Measurements from ENCODE around the gene ALDH3B1.
"Not testable (repeated sequence)": the region's sequence is repeated elsewhere in the genome, so short reads cannot be mapped to it uniquely, and the experiment has no call there.

The ALDH3B1 gene, protein sequence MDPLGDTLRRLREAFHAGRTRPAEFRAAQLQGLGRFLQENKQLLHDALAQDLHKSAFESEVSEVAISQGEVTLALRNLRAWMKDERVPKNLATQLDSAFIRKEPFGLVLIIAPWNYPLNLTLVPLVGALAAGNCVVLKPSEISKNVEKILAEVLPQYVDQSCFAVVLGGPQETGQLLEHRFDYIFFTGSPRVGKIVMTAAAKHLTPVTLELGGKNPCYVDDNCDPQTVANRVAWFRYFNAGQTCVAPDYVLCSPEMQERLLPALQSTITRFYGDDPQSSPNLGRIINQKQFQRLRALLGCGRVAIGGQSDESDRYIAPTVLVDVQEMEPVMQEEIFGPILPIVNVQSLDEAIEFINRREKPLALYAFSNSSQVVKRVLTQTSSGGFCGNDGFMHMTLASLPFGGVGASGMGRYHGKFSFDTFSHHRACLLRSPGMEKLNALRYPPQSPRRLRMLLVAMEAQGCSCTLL

DNA sequence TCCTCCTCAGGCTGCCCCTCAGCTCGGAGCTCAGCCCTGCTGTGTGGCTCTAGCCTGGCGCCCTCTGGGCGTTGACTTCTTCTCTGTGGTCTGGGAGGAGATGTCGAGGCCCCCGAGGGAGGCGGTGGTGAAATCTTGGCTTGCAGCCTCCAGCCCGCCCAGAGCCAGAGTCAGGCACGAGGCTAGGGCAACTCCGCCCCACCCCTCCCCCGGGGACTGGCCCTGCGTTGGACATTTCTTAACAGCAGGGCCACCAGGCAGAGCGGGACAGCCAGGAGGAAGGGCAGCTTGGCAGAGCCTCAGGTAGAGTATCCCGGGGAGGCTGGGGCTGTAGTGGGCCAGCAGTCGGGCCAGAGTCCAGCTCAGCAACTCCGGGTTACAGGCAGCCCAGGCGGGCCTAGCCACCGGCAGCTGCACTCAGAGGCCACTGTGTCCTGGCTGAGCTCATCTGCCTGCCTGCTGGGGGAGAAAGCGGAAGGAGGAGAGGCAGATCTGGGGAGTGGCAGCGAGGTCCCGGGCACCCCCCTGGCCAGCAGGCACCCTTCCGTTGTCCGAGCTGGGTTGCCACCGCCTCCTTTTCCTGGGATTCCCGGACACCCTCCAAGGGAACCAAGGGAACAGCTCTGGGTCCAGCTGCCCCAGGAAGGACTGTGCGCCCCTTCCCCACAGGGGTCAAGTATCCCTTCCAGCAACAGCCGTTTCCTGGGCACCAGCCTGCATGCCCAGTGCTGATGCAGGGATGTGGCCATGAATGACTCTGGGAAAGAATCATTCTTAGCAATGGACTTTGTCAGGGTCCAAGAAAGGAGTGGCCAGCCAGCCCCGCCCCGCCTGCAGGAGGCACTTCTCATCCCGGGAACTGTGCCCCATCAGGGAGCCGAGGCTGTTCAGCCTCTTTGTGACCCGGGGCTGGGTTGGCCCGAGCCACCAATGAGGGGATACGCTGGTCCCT, at the start of gene ALDH3B1:
ALDH3B1 (plus strand) TSS at position 238 of the 952 bp plus-strand sequence. CDS start 4,971 bp downstream, outside the sequence.
- DNase-seq = peak in 52 of 56 donors; percentile 31 to 93 (median 77)

DNA sequence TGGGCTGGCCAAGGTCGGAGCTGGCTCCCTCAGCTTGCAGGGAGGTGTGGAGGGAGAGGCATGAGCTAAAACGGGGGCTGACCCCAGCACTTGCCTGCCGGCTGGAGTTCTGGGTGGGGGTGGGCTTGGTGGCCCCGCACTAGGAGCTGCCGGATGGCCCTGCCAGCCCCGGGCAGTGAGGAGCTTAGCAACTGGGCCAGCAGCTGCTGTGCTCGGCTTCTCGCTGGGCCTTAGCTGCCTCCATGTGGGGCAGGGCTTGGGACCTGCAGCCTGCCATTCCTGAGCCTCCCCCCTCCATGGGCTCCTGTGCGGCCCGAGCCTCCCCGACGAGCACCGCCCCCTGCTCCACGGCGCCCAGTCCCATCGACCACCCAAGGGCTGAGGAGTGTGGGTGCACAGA, 46.9 kb upstream of the ALDH3B1 start:
- not testable (repeated sequence) for DNase-seq

DNA sequence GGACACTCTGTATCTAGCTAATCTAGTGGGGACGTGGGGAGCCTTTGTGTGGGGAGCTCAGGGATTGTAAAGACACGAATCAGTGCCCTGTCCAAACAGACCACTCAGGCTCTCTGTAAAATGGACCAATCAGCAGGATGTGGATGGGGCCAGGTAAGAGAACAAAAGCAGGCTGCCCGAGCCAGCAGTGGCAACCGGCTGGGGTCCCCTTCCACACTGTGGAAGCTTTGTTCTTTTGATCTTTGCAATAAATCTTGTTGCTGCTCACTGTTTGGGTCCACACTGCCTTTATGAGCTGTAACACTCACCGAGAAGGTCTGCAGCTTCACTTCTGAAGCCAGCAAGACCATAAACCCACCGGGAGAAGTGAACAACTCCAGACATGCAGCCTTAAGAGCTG, 46.2 kb upstream of the ALDH3B1 start:
- DNase-seq = not testable (repeated sequence)

DNA sequence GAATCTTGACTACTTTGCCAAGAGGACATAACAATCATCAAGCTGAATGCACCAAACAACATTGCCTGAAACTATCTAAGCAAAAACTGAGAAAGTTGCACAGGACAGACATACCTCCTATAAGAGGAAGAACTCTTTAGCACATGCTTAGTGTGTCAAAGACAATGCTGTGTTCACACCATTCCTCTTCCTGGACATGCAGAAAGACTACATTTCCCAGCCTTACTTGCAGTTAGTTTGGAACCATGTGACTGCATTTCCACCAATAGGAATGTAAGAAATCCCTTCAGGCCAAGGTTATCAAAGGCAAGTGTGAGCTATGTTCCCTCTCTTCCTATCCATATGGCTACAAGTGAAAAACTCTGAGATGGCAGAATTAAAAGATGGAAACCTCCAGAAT, 45.4 kb upstream of the ALDH3B1 start:
- not testable (repeated sequence) for DNase-seq

DNA sequence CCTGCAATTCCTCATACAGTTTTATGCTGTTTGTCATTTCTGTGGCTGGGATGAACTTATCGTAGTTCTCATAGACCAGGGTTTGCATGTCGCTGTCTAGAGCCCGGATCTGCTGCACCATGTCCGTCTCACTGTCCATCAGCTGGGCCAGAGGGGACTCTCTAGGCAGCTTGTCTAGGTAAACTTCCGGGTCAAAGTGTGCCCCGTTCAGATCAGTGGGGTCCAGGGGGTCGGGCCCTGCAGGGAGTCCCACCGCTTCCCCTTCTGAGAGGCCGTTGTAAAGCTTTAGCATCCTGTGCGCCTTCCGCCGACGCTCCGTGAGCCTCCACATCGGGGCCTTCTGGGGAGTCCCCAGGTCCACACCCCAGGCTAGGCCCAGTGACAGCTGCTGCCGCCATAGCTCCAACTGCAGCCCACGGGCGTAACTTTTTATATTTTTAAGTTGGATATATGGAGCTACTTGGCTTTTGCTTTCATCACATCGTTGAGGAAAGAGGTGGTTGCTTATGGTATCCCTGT, 44.2 kb upstream of the ALDH3B1 start:
- not testable (repeated sequence) for DNase-seq

DNA sequence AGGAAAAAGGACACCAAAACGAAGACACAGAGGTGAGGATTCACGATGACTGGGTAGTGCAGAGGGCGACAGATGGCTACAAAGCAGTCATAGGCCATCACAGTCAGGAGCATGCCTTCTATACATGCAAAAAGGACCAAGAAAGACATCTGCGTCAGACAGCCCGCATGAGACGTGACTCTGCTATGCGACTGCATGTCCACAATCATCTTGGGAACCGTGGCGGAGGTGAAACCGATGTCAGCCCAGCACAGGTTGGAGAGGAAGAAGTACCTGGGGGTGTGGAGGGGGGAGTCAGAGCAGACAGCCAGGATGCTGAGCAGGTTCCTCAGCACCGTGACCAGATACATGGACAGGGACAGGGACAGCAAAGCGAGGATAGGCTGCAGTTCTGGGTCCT, 35.4 kb upstream of the ALDH3B1 start:
- DNase-seq = not testable (repeated sequence)

DNA sequence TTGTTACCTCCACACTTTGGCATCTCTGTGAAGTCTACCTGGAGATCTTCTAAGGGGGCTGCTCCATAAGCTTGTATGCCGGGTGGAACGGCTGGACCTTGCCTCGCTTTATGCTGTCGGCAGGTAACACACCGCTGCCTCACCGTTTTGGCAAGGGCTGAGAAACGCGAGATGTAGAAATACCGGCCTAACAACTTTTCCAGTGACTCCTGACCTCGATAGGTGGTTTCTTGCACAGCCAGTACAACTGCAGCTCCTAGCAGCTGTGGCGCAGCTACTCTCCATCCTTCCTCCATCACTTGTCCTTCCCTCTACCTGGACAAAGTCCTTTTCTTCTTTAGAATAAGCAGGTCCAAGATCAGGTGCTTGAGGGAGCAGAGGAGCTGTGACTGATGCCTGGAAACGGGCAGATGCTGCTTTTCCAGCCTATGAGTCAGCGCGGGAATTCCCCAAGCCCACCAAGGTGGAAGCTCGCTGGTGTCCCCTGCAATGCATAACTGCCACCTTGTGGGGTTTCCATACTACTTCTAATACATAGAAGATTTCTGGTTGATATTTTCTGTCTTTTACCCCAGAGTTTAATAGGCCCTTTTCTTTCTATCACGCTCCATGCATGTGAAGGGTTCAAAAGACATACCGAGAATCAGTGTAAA, 31.2 kb upstream of the ALDH3B1 start:
- DNase-seq = not testable (repeated sequence)

DNA sequence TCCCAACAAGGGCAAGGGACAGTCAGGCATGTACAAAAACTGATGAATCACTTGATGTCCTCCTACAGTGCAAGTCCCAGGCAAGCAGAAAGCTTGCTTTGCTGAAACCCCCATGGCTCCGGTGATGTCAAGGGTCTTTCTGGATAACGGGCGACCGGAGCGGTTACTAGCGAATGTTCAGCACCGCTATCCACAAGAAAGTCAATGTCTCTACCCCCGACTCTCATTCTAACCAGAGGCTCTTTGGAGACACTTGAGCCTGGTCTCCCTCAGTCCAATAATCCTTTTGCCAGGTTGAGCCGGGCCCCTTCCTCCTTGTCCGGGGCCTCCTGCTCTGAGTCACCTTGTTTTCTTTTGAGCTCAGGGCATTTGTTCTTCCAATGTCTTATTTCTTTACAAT, 28.9 kb upstream of the ALDH3B1 start:
- not testable (repeated sequence) for DNase-seq

DNA sequence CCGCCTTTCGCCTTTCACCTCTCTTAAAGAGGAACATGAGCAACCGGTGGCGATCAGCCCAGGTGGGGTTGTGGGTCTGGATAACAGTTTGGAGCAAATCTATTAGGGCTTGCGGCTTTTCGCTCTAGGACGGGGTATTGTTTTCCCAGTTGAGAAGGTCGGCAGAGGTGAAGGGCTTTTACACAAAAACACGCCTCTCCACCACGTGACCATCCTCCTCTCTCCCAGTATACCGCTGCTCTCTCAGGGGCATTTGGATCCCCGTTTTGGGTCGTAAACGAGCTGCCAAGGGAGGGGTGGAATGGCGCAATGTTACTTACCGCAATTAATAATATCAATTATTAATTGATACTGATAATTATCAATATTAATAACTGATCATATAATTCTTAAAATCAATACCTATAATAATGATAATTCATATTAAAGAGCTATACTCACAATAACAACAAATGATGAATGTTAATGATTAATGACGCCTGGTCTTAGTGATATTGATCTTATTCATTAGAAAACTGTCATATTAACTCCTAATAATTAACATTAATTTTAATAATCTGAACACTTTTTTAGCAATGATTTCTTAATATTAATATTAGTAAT, 27.8 kb upstream of the ALDH3B1 start:
- DNase-seq = not testable (repeated sequence)

DNA sequence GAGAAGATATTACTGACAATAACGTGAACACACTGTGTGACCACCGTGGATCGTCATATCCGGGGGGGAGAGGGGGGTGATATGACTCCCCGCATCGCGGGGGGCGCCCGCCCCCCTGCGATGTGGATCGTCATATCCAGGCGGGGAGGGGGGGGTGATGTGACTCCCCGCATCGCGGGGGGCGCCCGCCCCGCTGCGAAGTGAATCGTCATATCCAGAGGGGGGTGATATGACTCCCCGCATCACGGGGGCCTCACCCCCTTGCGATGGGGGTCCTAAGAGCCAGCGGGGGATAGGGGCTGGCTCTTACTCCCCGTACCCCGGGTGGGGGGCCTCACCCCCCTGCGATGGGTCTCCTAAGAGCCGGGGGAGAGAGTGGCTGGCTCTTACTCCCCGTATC, 26.2 kb upstream of the ALDH3B1 start:
- no peak for DNase-seq

DNA sequence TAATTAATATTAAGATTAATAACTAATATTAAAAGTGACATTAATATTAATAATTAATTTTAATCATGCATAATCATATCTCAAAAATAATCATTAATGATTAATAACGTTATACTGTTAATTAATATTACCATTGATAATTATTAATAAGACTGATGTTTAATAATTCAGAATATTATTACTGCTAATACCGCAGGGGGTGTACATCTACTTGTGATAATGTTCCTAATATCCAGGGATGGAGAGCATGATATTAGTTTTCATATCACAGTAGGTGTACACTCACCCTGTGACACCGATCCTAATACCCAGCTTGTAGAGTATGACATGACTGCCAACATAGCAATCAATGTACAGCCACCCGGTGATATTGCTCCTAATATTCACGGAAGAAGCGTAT, 24.8 kb upstream of the ALDH3B1 start:
- DNase-seq = not testable (repeated sequence)

DNA sequence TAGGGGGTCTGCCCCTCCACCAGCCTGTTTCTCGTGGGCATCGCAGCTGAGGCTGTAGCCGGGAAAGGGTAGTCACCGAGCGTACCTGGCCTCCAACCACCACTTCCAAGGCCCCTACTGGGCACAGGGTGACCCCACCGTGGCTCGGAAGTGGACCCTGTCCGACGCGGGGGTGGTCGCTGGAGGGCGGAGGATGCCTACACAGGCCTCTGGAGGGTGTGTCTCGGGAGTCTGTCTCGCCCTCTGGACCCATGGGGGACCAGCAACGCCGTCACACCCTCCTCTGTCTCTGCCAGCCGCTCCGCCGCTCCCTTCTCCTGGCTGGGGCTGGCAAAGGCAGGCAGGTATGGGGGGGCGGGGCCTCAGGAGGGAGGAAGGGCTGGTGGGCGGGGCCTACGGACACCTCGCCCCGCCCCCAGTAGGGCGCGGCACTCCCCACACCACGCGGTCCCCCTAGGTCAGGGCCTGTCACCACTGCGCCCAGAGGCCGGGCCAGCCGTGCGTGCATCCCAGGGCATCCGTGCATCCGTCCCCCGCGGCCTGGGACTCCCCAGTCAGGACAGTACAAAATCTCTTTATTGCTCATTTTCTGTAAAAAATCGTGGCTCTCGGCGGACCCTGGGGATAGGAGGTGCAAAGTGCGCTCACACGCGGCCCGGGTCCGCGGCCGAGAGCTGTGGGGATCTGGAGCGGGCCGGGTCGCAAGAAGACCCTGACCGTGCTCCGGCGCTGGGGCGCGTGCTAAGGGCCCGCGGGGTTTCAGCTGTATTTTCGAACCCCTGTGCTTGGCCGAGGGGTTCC, 19.4 kb upstream of the ALDH3B1 start:
- not testable (repeated sequence) for DNase-seq

DNA sequence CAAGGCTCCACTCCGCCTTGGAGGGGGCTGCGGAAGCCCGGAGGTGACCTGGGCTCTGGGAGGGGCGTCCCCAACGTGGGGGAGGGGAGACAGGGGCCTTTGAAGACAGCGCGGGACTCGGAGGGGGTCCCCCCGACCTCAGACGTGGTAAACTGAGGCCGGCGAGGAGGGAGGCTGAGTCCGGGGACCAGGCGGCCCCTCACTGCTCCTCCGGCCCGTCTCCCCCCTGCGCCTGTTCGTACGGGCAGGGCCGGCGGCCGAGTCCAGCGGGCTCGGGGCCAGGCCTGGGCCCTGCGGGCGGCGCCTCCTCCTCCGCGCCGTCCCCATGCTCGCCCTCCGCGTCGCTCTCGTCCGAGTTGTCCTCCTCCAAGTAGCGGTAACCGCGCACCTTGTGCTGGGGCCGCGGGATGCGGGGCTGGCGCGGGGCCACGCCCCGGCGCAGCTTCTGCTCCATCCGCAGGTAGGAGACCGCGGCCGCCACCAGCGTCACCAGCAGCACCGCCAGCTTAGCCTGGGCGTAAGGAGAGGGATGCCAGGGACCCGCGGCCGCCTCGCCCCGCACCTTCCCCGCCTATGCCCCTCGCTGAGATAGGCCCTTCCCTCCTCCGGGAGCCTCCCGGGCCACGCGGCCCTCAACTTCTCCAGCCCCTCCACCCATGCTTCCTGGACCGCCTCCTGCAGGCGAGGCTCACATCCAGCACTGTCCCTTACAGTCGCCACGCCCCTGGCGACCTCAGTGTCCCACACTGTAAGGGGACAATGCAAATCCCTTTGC, 18.6 kb upstream of the ALDH3B1 start:
- DNase-seq = not testable (repeated sequence)

DNA sequence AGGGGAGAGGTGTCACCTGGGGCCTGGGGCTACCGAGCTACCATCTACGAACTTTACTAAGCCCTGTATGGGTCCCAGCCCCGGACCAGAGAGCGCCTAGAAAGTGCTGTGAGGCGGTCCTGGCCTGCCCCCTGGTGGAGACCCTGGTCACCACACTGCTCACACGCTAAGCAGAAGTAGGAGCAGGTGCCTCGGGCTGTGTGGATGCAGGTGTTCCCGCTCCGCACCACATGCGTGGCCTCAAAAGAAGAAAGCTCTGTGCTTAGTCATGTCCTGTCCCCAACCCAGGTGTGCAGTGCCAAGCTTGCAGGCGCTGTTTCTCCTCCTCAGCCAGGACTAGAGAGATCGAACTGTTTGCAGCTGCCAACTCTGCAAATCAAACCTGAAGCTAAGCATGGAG, 16.3 kb upstream of the ALDH3B1 start:
- DNase-seq = peak in 5 of 56 donors; percentile 11 to 35 (median 21)

DNA sequence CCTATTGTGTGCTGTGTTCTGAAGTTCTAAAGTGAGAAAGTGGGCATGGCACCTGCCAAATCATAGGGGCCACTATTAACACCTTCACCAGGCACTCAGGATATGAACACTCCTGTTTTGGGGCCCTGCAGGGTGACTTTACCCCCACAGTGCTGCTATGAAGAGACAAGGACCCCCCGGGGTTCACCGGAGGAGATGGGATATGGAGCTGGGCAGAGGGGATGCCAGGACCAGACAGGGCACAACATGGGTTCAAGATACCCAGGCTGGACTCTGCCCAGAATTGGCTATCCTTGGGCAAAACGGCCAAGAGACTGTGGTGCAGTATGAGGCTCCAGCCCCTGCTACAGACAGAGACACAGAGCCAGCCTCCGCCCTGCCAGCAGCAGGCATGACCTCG, 15.7 kb upstream of the ALDH3B1 start:
- not testable (repeated sequence) for DNase-seq

DNA sequence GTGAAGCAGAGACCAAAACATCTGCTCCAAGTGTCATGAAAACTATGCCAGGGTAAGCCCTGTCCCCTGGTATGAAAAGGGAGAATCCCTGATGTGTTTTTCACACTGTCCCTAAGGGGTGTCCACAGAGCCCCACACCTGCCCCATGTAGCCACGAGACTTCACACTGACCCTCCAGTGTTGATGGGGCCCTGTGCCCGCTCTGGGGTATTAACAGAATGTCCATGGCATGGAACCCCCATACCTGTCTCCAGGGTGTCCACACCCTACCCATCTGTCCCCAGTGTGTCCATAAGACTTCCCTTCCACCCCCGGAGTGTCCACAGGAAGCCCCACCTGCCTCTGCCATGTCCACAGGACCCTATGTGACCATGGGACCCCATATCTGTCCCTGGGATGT, 15.0 kb upstream of the ALDH3B1 start:
- DNase-seq = not testable (repeated sequence)

DNA sequence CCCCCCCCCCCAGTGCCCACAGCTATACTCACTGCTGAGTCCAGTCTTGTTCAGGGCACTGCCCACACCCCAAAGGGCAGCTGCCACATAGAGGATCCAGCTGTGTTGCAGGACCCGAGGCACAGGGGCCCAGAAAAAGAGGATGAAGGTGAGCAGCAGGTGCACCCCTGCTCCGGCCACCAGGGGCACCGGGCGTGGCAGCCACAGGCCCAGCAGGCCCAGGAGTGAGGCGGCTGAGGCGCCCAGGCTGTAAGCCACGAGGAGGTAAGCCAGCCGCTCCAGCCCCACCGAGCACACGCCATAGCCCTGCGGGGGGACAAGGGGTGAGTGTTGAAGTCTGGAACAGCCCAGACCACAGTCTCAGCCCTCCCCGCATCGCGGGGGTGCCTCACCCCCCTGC, 14.5 kb upstream of the ALDH3B1 start:
- DNase-seq = not testable (repeated sequence)

DNA sequence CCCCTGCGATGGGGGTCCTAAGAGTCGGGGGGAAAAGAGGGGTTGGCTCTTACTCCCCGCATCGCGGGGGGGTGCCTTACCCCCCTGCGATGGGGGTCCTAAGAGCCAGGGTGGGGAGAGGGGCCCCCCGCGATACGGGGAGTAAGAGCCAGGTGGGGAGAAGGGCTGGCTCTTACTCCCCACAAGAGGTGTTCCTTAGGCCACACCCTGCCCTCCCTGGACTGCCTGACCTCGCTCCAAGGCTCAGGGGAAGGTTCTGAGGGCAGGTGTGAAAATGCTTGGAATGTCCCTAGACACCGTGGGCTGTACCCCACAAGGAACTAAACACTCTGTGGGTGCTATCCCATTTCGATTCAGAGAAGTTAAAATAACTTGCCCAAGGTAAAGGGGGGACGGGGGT, 14.1 kb upstream of the ALDH3B1 start:
- no peak for DNase-seq

Data from amygdala (tissue), 56 donors.